ENCODE data around the gene TFRC.
"Not testable (repeated sequence)": the region's sequence is repeated elsewhere in the genome, so short reads cannot be mapped to it uniquely, and the experiment has no call there.

TFRC gene

DNA sequence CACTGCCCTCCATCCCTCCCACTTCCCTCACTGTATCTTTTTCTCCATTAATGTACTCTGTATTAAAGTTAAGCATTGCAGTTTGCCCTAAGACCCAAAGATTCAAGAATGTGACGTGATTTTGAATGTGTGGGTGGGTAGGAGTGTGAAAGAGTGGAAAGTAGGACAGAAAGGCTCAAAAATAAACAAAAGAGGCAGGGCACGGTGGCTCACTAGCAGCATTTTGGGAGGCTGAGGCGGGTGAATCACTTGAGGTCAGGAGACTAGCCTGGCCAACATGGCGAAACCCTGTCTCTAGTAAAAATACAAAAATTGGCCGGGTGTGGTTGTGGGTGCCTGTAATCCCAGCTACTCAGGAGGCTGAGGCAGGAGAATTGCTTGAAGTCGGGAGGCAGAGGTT, 18.4 kb downstream of the TFRC start:
- no peak overlapping the region for H3K4me3 ChIP-seq (ENCODE audit: low read length)
- no peak for DNase-seq (ENCODE audit: low read depth)
- TF ChIP-seq CTCF (IDR thresholded peaks at IDR 0.05; ENCODE audit: insufficient read depth, low read depth, low read length, missing control alignments): no peak

DNA sequence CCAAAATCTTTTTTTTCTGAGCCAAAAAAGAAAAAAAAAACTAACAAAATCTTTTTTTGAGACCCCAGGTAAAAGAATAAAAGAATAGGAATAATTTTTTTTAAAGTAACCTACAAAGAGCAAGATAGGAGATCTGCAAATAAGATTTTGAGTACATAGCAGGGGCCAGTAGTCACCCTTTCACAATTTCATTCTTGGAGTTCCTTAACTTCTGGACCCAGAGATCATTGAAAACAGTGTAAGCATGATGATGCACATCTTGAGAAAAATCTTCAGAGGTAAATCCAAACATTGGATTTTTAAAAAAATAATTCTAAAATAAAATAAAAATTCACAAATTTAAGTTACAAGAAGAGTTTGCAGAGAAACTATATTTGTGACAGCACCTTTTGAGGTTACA, 18.8 kb downstream of the TFRC start:
- TF ChIP-seq CTCF (IDR thresholded peaks at IDR 0.05; ENCODE audit: insufficient read depth, low read depth, low read length, missing control alignments): no peak
- H3K4me3 ChIP-seq (ENCODE audit: low read length): no peak overlapping the region
- no peak for DNase-seq (ENCODE audit: low read depth)

GRCh38 chr3:196060834-196061233, 21.1 kb downstream of the TFRC start:
- H3K4me3 ChIP-seq (ENCODE audit: low read length): no peak overlapping the region
- TF ChIP-seq CTCF (IDR thresholded peaks at IDR 0.05; ENCODE audit: insufficient read depth, low read depth, low read length, missing control alignments): no peak
- DNase-seq (ENCODE audit: low read depth): no peak

DNA sequence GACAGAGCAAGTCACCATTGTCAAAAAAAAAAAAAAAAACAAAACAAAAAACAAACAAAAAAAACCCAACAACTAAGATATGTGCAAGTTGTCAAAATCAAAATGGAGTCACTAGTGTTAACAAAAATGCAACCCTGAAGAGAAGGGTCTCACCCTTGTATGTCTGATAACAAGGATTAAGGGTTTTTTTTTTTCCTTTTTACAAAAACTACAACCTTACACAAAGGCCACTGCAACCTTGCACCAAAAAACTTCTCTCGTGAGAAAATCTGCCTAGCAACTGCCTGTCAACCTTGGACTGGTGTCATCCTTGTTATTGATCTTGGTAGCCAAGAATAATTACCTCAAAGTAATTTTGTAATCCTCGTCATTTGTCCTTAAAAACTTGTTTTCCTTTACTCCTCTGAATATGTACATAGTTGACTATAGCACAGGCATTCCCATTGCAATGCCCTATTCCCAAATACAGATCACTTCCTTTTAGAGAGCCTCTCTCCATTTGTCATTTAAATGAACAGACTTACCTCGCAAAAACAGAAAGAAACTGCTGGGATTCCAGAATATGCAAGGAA, 24.0 kb downstream of the TFRC start:
- no peak overlapping the region for H3K4me3 ChIP-seq (ENCODE audit: low read length)
- DNase-seq (ENCODE audit: low read depth): no peak
- no peak for TF ChIP-seq CTCF (IDR thresholded peaks at IDR 0.05; ENCODE audit: insufficient read depth, low read depth, low read length, missing control alignments)

DNA sequence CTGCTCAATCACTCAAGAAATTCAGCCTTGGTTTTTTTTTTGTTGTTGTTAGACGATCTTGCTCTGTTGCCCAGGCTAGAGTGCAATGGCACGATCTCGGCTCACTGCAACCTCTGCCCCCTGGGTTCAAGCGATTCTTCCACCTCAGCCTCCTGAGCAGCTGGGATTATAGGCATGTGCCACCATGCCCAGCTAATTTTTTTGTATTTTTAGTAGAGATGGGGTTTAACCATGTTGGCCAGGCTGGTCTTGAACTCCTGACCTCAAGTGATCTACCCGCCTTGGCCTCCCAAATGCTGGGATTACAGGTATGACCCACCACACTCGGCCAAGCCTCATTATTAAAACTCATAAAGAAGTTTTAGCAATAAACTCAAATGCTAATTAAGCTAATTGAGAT, 25.5 kb downstream of the TFRC start:
- not testable (repeated sequence) for H3K4me3 ChIP-seq (ENCODE audit: low read length); DNase-seq (ENCODE audit: low read depth)

DNA sequence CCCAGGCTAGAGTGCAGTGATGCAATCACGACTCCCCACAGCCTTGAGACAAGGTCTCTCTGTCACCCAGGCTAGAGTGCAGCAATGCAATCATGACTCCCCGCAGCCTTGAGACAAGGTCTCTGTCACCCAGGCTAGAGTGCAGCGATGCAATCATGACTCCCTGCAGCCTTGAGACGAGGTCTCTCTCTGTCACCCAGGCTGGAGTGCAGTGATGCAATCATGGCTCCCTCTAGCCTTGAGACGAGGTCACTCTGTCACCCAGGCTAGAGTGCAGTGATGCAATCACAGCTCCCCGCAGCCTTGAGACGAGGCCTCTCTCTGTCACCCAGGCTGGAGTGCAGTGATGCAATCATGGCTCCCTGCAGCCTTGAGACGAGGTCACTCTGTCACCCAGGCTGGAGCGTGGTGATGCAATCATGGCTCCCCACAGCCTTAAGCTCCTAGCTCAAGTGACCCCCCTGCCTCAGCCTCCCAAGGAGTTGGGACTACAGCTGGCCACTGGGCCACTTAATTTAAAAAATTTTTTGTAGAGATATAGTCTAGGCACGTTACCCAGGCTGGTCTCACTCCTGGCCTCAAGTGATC, 26.1 kb downstream of the TFRC start:
- no peak overlapping the region for H3K4me3 ChIP-seq (ENCODE audit: low read length)
- peak; percentile 8 for DNase-seq (ENCODE audit: low read depth)
- no peak for TF ChIP-seq CTCF (IDR thresholded peaks at IDR 0.05; ENCODE audit: insufficient read depth, low read depth, low read length, missing control alignments)

DNA sequence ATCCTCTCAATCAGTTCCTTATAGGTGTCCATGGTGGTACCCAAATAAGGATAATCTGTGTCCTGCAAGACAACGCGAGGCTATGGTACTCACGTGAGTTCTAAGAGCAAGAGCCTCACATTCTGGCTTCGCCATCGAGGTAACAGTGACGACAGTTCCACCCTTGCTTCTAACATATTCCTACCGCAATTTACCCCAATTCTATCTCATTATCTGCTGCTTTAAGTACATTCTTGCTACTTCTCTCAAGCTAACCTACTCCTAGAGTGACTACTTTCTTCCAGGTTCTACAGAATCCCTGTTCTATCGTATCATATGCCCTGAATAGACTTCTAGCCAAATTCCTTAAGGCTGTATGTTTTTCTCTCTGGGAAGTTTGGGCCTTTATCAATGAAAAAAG, 26.6 kb downstream of the TFRC start:
- DNase-seq (ENCODE audit: low read depth): no peak
- H3K4me3 ChIP-seq (ENCODE audit: low read length): no peak overlapping the region
- no peak for TF ChIP-seq CTCF (IDR thresholded peaks at IDR 0.05; ENCODE audit: insufficient read depth, low read depth, low read length, missing control alignments)

Measured in epithelial cell of esophagus (primary cell).